UCSD-AML1 (cell line): ENCODE results near the gene SCN5A.

Source experiments
- DNase-seq: peaks from one replicate; lab custom pipeline; 2025; ENCODE audit not compliant: unreplicated experiment; lab: John Stamatoyannopoulos, UW

The SCN5A gene

DNA sequence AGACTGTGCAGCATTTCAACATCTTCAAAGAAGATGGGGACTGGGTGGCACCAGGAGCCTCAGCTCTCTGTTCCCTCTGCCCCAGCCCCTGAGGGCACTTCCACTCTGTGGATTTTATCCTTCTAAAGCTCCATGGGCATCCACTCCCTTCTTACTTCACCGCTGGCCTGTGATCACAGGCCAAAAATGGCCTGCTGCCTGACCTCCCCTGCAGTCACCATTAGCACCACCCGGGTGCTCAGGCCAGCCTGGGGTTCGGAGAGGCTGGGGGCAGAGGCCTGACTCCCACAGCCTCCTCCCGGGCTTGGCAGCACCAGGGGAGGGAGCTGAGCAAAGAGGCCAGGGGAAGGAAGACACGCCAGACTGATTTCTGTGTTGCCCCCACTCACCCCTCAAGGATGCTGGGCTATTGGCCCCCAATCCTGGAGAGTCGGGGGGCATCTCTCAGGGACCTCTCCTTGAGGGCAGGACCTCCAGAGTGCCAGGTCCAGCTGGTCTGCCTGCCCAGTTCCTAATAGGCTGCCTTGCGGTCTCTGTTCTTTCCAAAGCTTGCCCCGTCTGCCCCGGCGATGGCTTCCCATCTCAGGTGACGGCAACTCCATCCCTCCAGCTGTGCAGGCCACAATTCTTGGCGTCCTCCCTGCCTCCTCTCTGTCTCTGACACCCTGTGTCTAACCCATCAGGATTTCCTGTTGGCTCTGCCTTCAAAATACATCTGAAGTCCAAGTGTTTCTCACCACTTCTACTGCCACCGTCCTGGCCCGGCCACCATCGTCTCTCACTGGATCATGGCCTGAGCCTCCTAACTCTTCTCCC lies 86.2 kb downstream of the SCN5A start:
- no peak for DNase-seq

DNA sequence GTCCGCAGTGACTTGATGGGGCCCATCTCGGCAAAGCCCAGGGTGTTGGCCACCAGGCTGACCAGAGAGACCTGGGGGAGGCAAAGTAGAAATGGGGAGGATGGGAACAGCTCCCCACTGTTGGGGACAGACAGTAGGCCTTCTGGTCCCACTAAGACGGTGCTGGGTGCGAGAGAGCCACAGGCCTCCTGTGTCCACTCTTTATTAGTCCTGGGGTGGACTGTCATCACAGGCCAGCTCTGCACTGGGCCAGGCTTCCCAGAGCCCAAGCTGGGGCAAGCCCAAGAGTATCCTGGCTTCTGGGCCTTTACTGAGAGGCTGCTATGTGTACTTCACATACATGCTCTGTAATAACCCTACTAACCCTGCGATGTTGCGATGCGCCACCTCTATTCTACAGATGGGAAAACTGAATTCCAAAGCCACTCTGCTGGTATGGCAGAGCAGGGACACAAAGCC lies 87.0 kb downstream of the SCN5A start:
- no peak for DNase-seq

DNA sequence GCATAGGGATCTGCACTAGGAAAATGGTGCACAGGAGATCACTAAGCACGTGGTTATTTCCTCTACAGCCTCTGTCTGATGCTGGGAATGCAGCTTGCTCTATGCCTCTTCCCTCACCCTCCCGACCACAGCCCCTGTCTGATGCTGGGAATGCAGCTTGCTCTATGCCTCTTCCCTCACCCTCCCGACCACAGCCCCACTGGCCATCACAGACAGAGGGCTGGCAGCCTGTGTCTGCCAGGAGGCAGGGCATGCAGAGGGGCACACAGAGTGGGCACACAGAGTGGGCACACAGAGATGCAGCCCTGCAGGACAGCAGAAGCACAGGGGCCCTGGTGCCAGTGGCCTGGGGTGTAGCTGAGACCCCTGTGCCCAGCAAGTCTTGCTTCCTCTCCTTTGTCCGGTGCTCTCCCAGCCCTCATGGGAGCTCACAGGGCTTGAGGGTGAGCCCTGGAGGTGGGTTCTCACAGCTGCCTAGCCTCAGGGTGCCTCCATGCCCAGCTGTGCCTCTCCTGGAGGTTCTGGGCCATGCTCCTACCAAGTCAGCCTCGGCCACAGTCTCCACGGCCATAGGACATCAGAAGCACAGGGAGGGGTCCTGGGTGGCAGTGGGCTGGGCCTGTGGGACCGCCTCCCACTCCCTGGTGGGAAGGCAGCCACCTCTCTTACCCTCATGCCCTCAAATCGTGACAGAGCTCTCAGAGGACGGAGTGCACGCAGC lies 87.6 kb downstream of the SCN5A start:
- DNase-seq = no peak

DNA sequence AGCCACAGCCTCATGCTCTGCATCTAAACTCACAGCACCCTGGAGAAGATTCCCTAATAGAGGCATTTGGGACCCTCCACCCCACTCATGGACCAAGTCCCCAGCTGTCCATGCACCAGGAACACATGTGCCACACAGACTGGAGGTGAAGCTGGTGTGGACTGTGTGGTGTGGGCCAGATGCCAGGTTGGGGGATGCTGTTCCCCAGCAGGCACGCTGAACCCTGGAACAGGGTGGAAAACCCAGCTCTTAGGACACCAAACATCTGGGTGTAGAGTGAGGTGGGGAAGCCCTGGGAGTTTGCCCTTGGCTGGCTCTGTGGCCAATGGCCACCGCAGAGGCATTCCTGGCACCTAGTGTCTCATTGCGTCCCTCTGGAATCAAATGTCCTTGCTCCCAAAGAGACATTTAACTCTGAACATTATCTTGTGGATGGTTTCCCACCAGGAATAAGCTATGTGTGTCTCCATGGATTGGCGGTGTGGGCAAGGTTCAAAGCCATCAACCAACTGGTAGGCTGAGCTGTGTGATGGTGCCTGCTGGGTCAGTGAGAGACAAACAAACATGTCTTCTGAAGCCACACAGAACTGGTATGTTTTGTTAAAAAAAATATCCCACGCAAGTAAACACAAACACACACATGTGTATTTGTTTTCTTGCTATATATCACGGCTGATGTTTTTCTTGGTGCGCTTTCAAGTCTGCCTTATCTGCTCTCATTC lies 88.3 kb downstream of the SCN5A start:
- no peak for DNase-seq

DNA sequence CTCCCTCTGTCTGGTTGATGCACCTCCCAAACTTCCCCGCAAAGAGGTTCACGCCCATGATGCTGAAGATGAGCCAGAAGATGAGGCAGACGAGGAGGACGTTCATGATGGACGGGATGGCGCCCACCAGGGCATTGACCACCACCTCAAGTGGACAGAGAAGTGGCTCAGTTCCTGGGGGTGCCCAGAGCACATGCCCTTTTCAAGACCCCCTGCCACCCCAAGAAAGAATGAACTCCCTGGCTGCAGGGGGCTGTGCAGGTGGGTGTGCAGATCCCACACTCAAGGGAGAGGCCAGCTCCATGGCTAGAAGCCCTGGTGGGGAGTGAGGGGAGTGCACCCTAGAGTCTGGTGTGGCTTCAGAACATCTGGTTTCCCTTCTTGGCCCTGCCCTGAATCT lies 89.2 kb downstream of the SCN5A start:
- DNase-seq = no peak

DNA sequence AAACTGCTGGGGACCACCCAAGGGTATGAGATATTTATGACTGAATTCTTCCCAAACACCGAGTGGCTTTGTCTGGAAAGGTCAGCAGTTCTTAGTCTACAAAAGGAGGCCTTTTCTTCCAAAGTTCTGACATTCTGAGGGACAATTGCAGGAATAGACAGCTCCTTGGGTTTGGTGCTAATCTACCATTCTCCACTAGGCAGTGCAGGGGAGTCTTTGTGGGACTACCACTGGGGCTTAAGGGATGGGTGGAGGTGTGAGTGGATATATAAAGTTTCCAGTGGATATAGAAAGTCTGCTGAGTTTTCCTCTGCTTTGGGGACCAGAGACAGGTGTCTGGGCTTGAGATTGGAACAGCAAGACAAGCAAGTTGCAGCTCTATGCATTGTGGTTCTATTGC lies 90.6 kb downstream of the SCN5A start:
- no peak for DNase-seq

DNA sequence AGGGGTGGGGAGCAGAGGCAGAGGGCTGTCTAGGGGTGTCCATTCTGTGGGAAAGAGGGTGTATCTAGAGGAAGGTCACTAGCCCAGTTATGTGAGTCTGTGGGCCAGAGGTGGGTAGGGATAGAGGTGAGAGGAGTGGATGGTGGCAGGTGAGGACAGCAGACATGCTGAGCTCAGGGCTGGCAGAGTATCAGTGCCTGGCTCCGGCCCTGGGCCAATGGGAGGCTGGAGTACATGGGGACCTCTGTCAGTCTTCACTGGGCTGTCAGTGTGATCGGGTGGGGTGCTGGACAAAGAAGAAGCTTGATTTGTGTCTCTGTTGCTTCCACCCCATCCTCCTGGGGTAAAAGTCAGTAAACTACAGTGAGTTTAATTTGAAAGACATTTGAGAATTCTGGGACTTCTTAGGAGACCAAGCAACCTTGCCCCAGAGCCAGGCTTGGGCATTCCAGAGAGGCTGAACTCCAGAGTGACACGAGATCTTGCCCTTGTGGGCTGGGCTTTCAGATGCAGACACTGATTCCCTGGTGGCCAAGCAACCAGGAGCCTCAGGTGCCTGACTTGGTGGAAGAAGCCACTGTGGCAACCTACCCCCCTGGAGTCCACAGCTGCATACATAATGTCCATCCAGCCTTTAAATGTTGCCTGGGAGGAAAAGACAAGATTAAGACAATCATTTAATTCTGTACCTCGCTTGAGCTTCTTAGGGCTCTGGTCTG lies 92.7 kb downstream of the SCN5A start:
- DNase-seq = no peak

DNA sequence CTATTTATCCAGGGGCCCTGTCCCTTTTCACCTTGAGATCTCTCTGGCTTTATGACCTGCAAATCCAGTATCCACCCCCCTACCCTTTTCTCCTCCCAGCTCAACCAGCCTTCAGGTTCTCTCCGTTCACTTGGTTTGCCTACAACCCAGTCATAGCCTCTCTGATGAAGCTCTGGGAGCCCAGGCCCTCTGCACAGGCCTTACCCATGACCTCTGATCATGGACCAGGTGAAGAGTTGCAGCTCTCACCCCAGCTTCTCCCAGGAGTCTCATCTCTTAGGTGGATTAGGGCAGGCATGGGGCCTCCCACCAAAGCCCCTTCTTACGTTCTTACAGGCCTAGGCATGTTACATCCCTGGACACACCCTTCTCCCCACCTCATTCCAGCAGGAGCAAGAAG lies 93.6 kb downstream of the SCN5A start:
- DNase-seq = no peak

DNA sequence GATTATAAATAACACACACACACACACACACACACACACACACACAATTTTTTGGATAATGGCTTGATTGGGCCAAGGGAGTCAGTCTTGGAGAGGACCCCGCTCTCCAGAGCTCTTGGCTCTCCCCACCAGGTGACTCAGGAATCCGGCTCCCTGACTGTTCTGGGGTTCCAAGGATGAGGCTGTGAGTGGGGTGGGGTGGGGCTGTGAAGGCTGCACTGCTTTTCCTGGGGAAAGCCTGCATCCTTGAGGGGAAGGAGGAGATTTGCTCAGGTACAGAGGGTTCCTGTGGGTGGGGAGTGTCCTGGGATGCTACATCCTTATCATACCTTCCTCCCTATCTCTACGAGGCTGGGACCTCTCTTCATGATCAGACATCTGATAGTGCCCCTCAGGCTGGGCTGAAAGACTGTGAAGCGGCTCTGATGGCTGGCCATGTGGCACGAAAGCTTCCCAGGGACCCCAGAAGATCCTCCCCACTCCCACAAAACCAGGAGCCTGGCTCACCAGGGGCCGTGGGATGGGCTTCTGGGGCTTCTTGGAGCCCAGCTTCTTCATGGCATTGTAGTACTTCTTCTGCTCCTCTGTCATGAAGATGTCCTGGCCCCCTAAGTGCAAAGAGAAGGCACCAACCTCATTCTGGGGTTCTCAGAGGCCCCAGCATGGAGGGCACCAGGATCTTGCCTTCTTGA lies 94.2 kb downstream of the SCN5A start:
- DNase-seq = no peak

DNA sequence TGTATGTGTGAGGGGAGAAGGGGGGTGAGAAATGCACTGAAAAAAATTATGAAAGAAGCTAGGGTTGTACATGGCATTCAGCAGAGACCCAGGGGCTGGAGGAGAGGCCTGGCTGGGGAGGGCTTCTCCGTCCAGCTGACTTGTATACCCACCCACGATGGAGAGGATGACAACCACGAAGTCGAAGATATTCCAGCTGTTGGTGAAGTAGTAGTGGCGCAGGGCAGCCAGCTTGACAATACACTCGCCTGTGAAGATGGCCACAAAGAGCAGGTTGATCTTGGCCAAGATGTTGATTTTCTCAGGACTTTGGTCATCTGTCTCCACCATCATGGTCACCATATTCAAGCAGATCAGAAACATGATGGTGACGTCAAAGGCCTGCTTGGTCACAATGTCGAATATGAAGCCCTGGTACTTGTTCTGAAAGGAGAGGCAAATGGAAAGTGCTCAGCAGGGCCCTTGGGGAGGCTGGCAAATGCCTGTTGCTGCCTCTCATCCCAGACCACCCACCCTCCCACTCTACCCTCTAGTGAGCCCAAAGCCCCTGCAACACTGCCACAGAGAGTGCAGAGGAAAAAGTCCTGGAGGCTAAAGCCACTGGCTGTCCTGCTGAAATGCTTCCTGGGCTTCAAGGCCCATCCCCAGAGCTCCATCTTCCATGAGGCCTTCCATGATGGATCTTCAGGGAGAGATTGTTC lies 95.2 kb downstream of the SCN5A start:
- DNase-seq = no peak

DNA sequence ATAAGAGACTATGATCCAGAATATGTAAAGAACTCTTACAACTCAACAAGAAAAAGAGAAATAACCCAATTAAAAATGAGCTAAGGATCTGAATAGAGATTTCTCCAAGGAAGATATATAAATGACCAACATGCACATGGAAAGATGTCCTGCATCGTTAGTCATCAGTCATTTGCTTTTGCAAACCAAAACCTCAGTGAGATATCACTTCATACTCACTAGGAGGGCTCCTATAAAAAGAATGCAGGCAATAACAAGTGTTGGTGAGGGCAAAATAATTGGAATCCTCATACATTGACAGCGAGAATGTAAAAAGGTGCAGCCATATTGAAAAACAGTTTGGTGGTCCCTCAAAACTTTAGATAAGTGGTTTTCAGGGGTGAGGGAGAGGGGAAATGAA lies 96.4 kb downstream of the SCN5A start:
- no peak for DNase-seq

DNA sequence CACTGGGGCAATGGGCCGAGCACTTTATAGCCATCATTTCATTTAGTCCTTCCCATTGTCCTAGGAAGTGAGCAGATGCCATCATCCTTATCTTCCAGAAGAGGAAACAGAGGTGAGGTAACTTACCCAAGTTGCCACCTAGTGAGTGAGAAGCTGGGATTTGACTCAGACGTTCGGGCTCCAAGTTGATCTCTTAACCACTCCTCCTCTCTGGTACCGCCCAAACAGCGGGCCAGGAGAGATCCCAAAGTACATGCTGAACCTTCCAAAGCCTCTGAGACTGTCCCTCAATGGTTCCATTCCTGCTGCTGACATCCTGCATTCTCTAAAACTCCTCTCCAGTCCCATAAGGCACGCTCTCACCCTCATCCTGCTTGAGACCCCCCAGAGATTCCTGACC lies 97.1 kb downstream of the SCN5A start:
- no peak for DNase-seq

DNA sequence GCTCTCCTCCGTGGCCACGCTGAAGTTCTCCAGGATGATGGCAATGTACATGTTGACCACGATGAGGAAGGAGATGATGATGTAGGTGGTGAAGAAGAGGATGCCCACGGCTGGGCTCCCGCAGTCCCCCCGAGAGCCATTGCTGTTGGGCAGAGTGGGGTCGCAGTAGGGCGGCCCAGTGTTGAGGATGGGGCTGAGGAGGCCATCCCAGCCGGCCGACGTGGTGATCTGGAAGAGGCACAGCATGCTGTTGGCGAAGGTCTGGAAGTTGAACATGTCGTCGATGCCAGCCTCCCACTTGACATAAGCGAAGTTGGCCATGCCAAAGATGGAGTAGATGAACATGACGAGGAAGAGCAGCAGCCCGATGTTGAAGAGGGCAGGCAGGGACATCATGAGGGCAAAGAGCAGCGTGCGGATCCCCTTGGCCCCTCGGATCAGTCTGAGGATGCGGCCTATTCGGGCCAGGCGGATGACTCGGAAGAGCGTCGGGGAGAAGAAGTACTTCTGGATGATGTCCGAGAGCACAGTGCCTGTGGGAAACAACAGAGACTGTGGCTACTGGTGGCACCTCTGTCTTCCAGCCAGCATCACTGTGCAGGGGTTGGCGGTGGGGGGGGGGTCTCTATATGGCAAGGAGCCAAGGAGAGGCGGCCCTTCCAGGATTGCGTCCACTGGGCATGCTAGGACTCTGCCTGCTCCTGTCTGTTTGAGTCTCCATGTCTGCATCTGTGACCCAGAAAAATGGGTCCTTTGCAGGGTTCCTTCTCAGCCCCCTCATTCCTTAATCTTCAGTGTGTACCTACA lies 98.3 kb downstream of the SCN5A start:
- no peak for DNase-seq

DNA sequence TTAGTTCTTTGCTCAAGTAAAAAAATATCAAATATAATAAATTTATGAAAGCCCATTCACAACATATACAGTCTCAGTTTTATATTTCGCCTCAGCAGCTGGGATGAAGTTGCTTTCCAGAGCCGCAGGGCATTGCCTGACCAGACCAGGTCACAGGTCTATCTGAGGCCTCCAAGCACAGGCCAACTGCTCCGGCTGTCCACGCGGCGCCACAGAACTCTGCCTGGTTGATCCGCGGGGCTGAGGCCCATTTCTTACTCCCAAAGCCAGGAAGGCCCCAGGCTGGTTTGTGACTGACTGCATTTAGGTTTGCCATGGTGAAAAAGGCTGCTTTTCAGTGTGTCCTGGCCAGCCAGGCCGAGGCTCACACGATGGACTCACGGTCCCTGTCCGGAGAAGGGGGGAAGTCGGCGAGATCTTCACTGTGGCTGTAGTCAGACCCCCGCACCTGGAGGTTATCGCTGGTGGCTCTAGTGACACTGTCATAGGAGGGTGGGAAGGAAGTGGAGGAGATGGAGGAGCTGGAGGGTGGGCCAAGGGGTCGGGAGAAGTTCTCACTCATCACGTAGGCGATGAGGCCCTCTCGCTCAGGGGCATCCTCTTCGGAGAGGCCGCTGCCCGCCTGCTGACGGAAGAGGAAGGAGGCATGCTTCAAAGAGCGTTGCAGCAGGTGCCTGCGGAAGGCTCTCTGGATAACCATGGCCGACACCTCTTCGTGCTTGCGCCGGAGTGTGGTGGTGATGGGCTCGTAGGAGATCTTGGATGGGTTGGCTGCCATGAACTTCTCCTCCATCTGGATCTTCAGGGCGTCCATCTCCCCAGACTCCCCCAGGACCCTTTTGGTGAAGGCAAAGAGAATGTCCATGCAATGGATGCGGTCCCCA lies 99.3 kb downstream of the SCN5A start:
- DNase-seq = no peak

DNA sequence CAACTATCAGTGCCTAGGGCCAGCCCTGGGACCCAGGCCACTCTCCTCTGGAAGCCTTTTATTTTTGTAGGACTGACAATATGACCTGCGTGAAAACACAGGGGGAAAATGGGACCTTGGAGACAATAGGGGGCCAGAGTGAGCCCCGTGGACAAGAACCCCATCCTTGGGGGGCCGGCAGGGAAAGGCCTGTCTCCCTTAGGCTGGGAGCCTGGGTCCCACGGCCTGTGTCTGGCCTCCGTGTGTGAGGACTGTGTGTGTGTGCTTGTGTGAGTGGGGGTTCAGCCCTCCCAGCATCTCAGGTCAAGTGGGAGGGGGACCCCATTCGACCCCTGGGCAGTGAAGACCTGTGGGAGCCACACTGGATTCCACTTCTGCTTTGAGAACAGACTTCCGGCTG lies 100.0 kb downstream of the SCN5A start:
- DNase-seq = no peak

DNA sequence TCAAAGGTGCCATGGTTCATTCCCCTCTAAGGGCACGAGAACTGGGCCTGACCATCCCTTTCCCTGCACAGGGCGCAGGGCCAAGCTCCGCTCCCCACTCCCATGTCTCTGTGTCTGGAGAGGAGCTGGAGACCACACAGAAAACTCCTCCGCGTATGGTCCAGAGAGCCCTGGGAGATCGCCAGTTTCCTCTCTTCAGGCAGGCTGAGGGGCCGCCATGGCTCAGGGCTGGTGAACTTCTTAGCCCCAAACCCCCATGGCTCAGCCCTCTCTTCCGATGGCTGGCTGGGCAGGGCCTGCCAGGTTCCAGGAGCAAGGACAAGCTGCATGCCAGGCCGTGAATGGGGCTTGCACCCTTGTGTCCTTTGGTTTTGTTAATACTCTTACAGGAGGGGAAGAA lies 100.4 kb downstream of the SCN5A start:
- no peak for DNase-seq

DNA sequence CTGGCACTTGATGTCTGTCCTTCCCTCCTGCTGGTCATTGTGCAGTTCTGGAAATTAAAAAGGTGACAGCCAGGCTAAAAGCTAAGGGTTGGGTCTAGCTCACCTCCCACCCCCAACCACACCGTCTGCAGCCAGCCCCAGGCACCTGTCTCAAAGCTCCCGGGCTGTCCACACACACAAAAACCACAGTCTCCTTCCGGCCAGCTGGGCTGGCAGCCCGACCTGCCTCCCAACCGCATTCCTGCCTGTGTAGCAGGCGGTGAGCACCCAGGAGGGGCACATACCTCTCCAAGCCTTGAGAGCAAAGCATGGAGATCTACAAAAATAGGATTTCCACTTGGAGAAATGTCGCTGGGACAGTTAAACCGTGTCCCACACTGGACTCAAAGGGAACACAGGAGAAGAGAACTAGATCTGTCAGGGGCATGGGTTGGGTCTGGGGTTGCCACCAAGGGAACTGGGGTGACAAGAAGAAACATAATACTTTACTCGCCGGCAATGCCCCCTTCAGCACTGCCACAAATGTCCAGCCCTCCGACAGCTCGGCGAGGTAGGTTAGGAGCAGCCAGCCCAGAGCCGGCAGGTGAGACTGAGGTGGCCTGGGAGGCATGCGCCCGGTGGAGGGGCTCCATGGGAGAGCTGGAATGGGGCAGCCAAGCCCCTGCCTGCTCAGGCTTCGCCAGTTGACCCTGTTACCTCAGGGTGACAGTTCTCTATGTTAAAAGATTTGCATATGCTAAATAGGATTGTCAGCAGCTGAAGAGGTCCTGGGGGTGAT lies 101.1 kb downstream of the SCN5A start:
- no peak for DNase-seq
